ENCODE results near the gene NR1I2.
A peak's percentile ranks its signal among the peaks of the same experiment; 100 is the strongest.

Gene NR1I2

GRCh38 chr3:119746423-119746822 lies 35.5 kb upstream of the NR1I2 start:
- DNase-seq (ENCODE audit: low read depth): no peak

GRCh38 chr3:119747357-119747756 lies 34.5 kb upstream of the NR1I2 start:
- no peak for TF ChIP-seq CTCF (conservative IDR thresholded peaks at IDR 0.05; ENCODE audit: low read depth, low read length)
- DNase-seq (ENCODE audit: low read depth): no peak
- no peak overlapping the region for H3K4me3 ChIP-seq (ENCODE audit: low read depth, low read length)

More at GRCh38 chr3:119746423-119746822, 35.5 kb upstream of the NR1I2 start:
- TF ChIP-seq CTCF (conservative IDR thresholded peaks at IDR 0.05; ENCODE audit: low read depth, low read length): no peak
- no peak overlapping the region for H3K4me3 ChIP-seq (ENCODE audit: low read depth, low read length)

- H3K4me3 ChIP-seq (ENCODE audit: low read depth, low read length): no peak overlapping the region
- TF ChIP-seq CTCF (conservative IDR thresholded peaks at IDR 0.05; ENCODE audit: low read depth, low read length): no peak
- DNase-seq (ENCODE audit: low read depth): no peak
Observed at GRCh38 chr3:119748991-119749390, 32.9 kb upstream of the NR1I2 start.

GRCh38 chr3:119751423-119751822 lies 30.5 kb upstream of the NR1I2 start:
- DNase-seq (ENCODE audit: low read depth): peak; percentile 5
- no peak for TF ChIP-seq CTCF (conservative IDR thresholded peaks at IDR 0.05; ENCODE audit: low read depth, low read length)

GRCh38 chr3:119759962-119760361 lies 21.9 kb upstream of the NR1I2 start:
- no peak overlapping the region for H3K4me3 ChIP-seq (ENCODE audit: low read depth, low read length)
- no peak for TF ChIP-seq CTCF (conservative IDR thresholded peaks at IDR 0.05; ENCODE audit: low read depth, low read length)
- no peak for DNase-seq (ENCODE audit: low read depth)

More at GRCh38 chr3:119751423-119751822, 30.5 kb upstream of the NR1I2 start:
- H3K4me3 ChIP-seq (ENCODE audit: low read depth, low read length): no peak overlapping the region

- no peak for TF ChIP-seq CTCF (conservative IDR thresholded peaks at IDR 0.05; ENCODE audit: low read depth, low read length)
- H3K4me3 ChIP-seq (ENCODE audit: low read depth, low read length): no peak overlapping the region
- DNase-seq (ENCODE audit: low read depth): no peak
Observed at GRCh38 chr3:119762876-119763275, 19.0 kb upstream of the NR1I2 start.

- TF ChIP-seq CTCF (conservative IDR thresholded peaks at IDR 0.05; ENCODE audit: low read depth, low read length): no peak
- H3K4me3 ChIP-seq (ENCODE audit: low read depth, low read length): no peak overlapping the region
- DNase-seq (ENCODE audit: low read depth): no peak
Observed at GRCh38 chr3:119763466-119763865, 18.4 kb upstream of the NR1I2 start.

Measured in choroid plexus epithelial cell (primary cell).